ENCODE measurements around the gene OTOP2. TPM values are rescaled to one million over a fixed set of nuclear protein-coding genes. Genes with fewer than 3 reads are reported as not detected.
A peak's percentile ranks its signal among the peaks of the same experiment; 100 is the strongest.

Gene OTOP2
- total and polyA plus RNA-seq, 10 of the 15 experiments (the other 5 are each of a cell fraction or from before 2014, with no cell fraction given), result not detected

DNA sequence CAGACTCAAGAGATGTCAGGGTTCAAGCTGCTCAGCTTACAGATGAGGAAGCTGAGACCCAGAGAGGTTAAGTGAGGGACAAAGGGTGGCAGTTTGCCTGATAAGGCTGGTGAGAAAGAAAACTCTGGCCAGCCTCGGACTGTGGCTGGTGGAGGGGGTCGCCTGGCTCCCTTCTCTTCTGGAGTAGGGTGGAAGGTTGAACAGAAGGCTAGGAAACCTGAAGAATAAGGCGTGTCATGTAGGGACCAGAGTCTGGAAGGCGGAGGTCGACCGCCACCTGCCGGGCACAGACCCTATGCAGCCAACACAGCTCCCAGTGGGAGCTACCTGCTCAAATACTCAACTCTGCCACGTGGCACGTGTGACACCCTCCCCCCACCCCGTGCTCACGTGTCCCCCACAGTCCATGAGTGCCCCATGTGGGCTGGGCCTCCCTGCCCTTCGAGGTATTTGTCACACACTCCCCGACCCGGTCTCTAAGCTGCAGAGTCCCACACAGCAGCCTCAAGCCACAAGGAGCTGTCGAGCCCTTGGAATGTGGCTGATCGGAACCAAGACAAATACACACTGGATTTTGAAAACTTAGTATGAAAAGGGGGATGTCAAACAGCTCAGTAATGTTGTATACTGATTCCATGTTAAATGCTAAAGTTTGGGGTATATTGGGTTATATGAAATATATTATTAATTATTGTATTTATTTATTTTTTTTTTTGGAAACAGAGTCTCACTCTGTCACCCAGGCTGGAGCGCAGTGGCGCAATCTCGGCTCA, 36.7 kb downstream of the OTOP2 start:
- Histone ChIP-seq H3K4me3 (no peak overlapping the region), H3K4me1 (ENCODE audit: control insufficient read depth, insufficient read depth, low read length) (no peaks in the 10 kb centered on the region; the same call in 1 of the 2 replicates), H3K36me3 (ENCODE audit: control insufficient read depth in 2 of 2, insufficient read depth in 2 of 2, low read length in 1 of 2) (no peaks in the 10 kb centered on the region), H3K9me3 (replicated peaks; ENCODE audit: control insufficient read depth, insufficient read depth, low read length) (no peaks in the 10 kb centered on the region; the same call in 2 of the 3 replicates), H3K27ac (ENCODE audit: control insufficient read depth, insufficient read depth) (no peak overlapping the region), H4K20me1 (ENCODE audit: control insufficient read depth, insufficient read depth) (no peaks in the 10 kb centered on the region), H3K4me2 (ENCODE audit: control insufficient read depth, insufficient read depth) (no peak overlapping the region), H3K27me3 (replicated peaks in 1 of 2; ENCODE audit: control insufficient read depth in 2 of 2, insufficient read depth in 2 of 2, low read length in 1 of 2) (no peaks in the 10 kb centered on the region), H2AFZ (ENCODE audit: control insufficient read depth, low read depth, low read length) (no peak overlapping the region), H3K9ac (ENCODE audit: control insufficient read depth, insufficient read depth, low read length) (no peak overlapping the region), H3K79me2 (ENCODE audit: control insufficient read depth, insufficient read depth, low read length) (no peaks in the 10 kb centered on the region)
- SMC1A ChIA-PET (ENCODE audit: uncharacterized antibody, unreplicated experiment), result interaction anchor here (0.6 to 7.7 kb wide), 57 partner anchors 8 to 557 kb away, joined by 3 to 74 read pairs (median 5); partner anchors contain the start of genes FDXR, HID1, MIF4GD and MRPL58
- in situ Hi-C loops (cut with MboI) (loop anchor here (5.0 kb wide), 1 partner anchor 242 kb away; no protein-coding TSS in a partner anchor), intact Hi-C loops (cut with micrococcal nuclease; ENCODE audit: unreplicated experiment) (loop anchor here (1.0 to 10.0 kb wide), 6 partner anchors 37 to 454 kb away; partner anchors contain the start of gene USH1G)
- ATAC-seq, result peak; percentile 92
- DNase-seq (ENCODE audit: low read depth, low spot score), result no peak
- no TSS peak for BruUV-seq (replicated peaks)
- POLR2A ChIA-PET, result interaction anchor here (0.6 to 1.9 kb wide), 5 partner anchors 51 to 244 kb away, joined by 3 to 7 read pairs (median 6); partner anchors contain the start of gene FDXR
- RAD21 ChIA-PET (ENCODE audit: unreplicated experiment), result interaction anchor here (0.6 to 4.5 kb wide), 61 partner anchors 9 to 451 kb away, joined by 3 to 127 read pairs (median 6); partner anchors contain the start of genes ARMC7, ATP5PD, CDR2L and FDXR
- no peak for FAIRE-seq
- CTCF ChIA-PET, result interaction anchor here (0.6 to 13.8 kb wide), 93 partner anchors 9 to 581 kb away, joined by 3 to 274 read pairs (median 6); partner anchors contain the start of genes ARMC7, CDR2L, FADS6 and FDXR
- WGBS (ENCODE audit: insufficient coverage, insufficient replicate concordance, low lambda C conversion rate, missing lambda C conversion rate), result 16% methylated on average over 11 of the region's 19 CpGs
- TF ChIP-seq FOS (IDR thresholded peaks at IDR 0.05; ENCODE audit: borderline replicate concordance, extremely low read depth, insufficient read length) (no peak), ZNF217 (IDR thresholded peaks at IDR 0.05) (no peak), RCOR1 (conservative IDR thresholded peaks at IDR 0.05; ENCODE audit: low read depth, low read length) (no peak), USF2 (IDR thresholded peaks at IDR 0.05; ENCODE audit: borderline replicate concordance, low read depth, low read length) (peak; percentile 62), HCFC1 (IDR thresholded peaks at IDR 0.05; ENCODE audit: low read length) (no peak), GATAD2B (conservative IDR thresholded peaks at IDR 0.05; ENCODE audit: low read depth) (no peak), RAD21 (IDR thresholded peaks at IDR 0.05; ENCODE audit: insufficient read depth, low read depth, low read length) (peak; percentile 42; the same call in 1 of the 2 replicates), EP300 (IDR thresholded peaks at IDR 0.05; ENCODE audit: borderline replicate concordance in 1 of 2, control insufficient read depth in 1 of 2, low read depth in 2 of 2, low read length in 2 of 2) (no peak), FOXM1 (IDR thresholded peaks at IDR 0.05; ENCODE audit: low read depth, low read length) (no peak), TCF7 (IDR thresholded peaks at IDR 0.05; ENCODE audit: borderline replicate concordance) (no peak), CREM (IDR thresholded peaks at IDR 0.05; ENCODE audit: low read depth) (no peak), MEF2B (IDR thresholded peaks at IDR 0.05; ENCODE audit: partially characterized antibody, poor library complexity, severe bottlenecking) (peak; percentile 55), NRF1 (conservative IDR thresholded peaks at IDR 0.05; ENCODE audit: low read depth, low read length) (no peak), WRNIP1 (IDR thresholded peaks at IDR 0.05; ENCODE audit: borderline replicate concordance, low read depth, low read length) (no peak), NR2F1 (conservative IDR thresholded peaks at IDR 0.05) (no peak), ASH2L (IDR thresholded peaks at IDR 0.05; ENCODE audit: borderline replicate concordance, low read depth) (no peak), FOXK2 (IDR thresholded peaks at IDR 0.05) (no peak), ATF3 (IDR thresholded peaks at IDR 0.05; ENCODE audit: borderline replicate concordance, extremely low read depth, low read depth, low read length) (no peak), SIN3A (IDR thresholded peaks at IDR 0.05; ENCODE audit: low read depth, low read length) (peak; percentile 62), CHD2 (IDR thresholded peaks at IDR 0.05; ENCODE audit: borderline replicate concordance, low read depth, low read length) (0 out of 2 replicates have a peak, but pooled peaks have one; percentile 37), EGR1 (IDR thresholded peaks at IDR 0.05; ENCODE audit: borderline replicate concordance in 1 of 2, low read depth in 2 of 2, low read length in 2 of 2) (no peak), SRF (IDR thresholded peaks at IDR 0.05; ENCODE audit: low read depth in 2 of 2, low read length in 2 of 2) (no peak)
- TF ChIP-seq, protein P1, sequence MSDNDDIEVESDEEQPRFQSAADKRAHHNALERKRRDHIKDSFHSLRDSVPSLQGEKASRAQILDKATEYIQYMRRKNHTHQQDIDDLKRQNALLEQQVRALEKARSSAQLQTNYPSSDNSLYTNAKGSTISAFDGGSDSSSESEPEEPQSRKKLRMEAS (IDR thresholded peaks at IDR 0.05; ENCODE audit: low read depth, low read length), result peak; percentile 84

All from GM12878 (cell line).